HG02759 (cell line): ENCODE measurements around the gene SMAD2.
"Not testable (repeated sequence)": the region's sequence is repeated elsewhere in the genome, so short reads cannot be mapped to it uniquely, and the experiment has no call there.

Experiments used
- ATAC-seq: cut with Tn5 transposase; IDR thresholded peaks from one replicate; pipeline ENCODE4 v1.9.1; 2021; ENCODE audit warnings: mild to moderate bottlenecking, moderate library complexity; ENCODE audit not compliant: unreplicated experiment

SMAD2 gene

GRCh38 chr18:47798366-47798765, 132.1 kb downstream of the SMAD2 start:
- ATAC-seq, result no peak

- ATAC-seq, result no peak
Measured at GRCh38 chr18:47797126-47797525, 133.3 kb downstream of the SMAD2 start.

GRCh38 chr18:47795434-47795814, 135.0 kb downstream of the SMAD2 start:
- no peak for ATAC-seq

- ATAC-seq, result no peak
Measured at GRCh38 chr18:47794725-47795433, 135.6 kb downstream of the SMAD2 start.

- ATAC-seq, result no peak
Measured at GRCh38 chr18:47793609-47794008, 136.8 kb downstream of the SMAD2 start.

- ATAC-seq, result no peak
Measured at GRCh38 chr18:47791461-47791985, 138.9 kb downstream of the SMAD2 start.

- no peak for ATAC-seq
Measured at GRCh38 chr18:47790036-47790435, 140.4 kb downstream of the SMAD2 start.

GRCh38 chr18:47788621-47789020, 141.8 kb downstream of the SMAD2 start:
- no peak for ATAC-seq

GRCh38 chr18:47781561-47781960, 148.9 kb downstream of the SMAD2 start:
- no peak for ATAC-seq

- no peak for ATAC-seq
Measured at GRCh38 chr18:47780011-47780725, 150.3 kb downstream of the SMAD2 start.

GRCh38 chr18:47779381-47779780, 151.1 kb downstream of the SMAD2 start:
- no peak for ATAC-seq

- no peak for ATAC-seq
Measured at GRCh38 chr18:47777626-47778025, 152.8 kb downstream of the SMAD2 start.

GRCh38 chr18:47775961-47776360, 154.5 kb downstream of the SMAD2 start:
- ATAC-seq, result no peak

GRCh38 chr18:47773931-47774330, 156.5 kb downstream of the SMAD2 start:
- no peak for ATAC-seq

GRCh38 chr18:47772374-47773248, 157.8 kb downstream of the SMAD2 start:
- ATAC-seq, result no peak

- no peak for ATAC-seq
Measured at GRCh38 chr18:47771922-47772321, 158.5 kb downstream of the SMAD2 start.

- ATAC-seq, result no peak
Measured at GRCh38 chr18:47767699-47768098, 162.8 kb downstream of the SMAD2 start.

- not testable (repeated sequence) for ATAC-seq
Measured at GRCh38 chr18:47767198-47767597, 163.3 kb downstream of the SMAD2 start.
